HEK293 (cell line): Measurements from ENCODE around the gene TNIK.

Source experiments
- CTCF ChIA-PET: fragments of 350-600 bp; formaldehyde crosslinking; extraction: SDS; loops from one replicate; lab custom pipeline; 2021; ENCODE audit warnings: antibody characterized with exemption; lab: Yijun Ruan, JAX
- POLR2A ChIA-PET: fragments of 300-600 bp; formaldehyde crosslinking; extraction: SDS; loops from one replicate; lab custom pipeline; 2020; ENCODE audit warnings: antibody characterized with exemption, inconsistent platforms; lab: Yijun Ruan, JAX
- H3K27ac ChIP-seq: fragments of 200-500 bp; sonication (Bioruptor generic); 2 replicates; pipeline ENCODE4 v1.5.1; 2014; ENCODE audit warnings: low read depth, low read length, control low read depth, inconsistent platforms; ENCODE audit errors: extremely low read depth
- H3K36me3 ChIP-seq, 2 experiments: fragments of 200-500 bp in 1 of 2; sonication (Bioruptor generic) in 1 of 2; 1 replicate in 1 of 2; 2 replicates in 1 of 2; pipeline ENCODE4 v1.5.1; 2014 to 2017; ENCODE audit warnings: inconsistent platforms in 2 of 2, low read length in 2 of 2; ENCODE audit not compliant: control insufficient read depth in 2 of 2, insufficient read depth in 1 of 2
- H3K4me1 ChIP-seq: fragments of 200-500 bp; sonication (Bioruptor generic); 2 replicates; pipeline ENCODE4 v1.5.1; 2014; ENCODE audit warnings: mild to moderate bottlenecking, low read length, inconsistent platforms; ENCODE audit not compliant: control insufficient read depth, insufficient read depth
- H3K4me3 ChIP-seq: 2 replicates; pipeline ENCODE4 v1.5.1; 2011; ENCODE audit warnings: low read depth, mild to moderate bottlenecking, control low read depth, low read length, moderate library complexity
- H3K9me3 ChIP-seq: fragments of 200-500 bp; sonication (Bioruptor generic); 2 replicates; pipeline ENCODE4 v1.5.1; 2014; ENCODE audit warnings: low read depth, low read length, inconsistent platforms; ENCODE audit not compliant: control insufficient read depth, insufficient read depth
- BCL11A ChIP-seq: fragments of 450-650 bp; formaldehyde crosslinking; IDR thresholded peaks from 2 replicates; pipeline ENCODE4 v1.5.1; 2016; ENCODE audit warnings: low read depth, missing biosample characterization, missing genetic modification characterization
- GLIS1 ChIP-seq: fragments of 450-650 bp; formaldehyde crosslinking; IDR thresholded peaks from 2 replicates; pipeline ENCODE4 v1.5.1; 2016; ENCODE audit warnings: missing biosample characterization, missing genetic modification characterization
- HOXA7 ChIP-seq: sonication (generic); formaldehyde crosslinking; IDR thresholded peaks from 2 replicates; pipeline ENCODE4 v1.8.1; 2022; ENCODE audit warnings: missing genetic modification reagents, borderline replicate concordance
- KLF7 ChIP-seq: fragments of 450-650 bp; formaldehyde crosslinking; IDR thresholded peaks from 2 replicates; pipeline ENCODE4 v1.5.1; 2016; ENCODE audit warnings: missing biosample characterization, missing genetic modification characterization, borderline replicate concordance
- KLF9 ChIP-seq: fragments of 450-650 bp; formaldehyde crosslinking; IDR thresholded peaks from 2 replicates; pipeline ENCODE4 v1.5.1; 2016; ENCODE audit warnings: missing biosample characterization, missing genetic modification characterization, low read depth
- MZF1 ChIP-seq: fragments of 450-650 bp; formaldehyde crosslinking; IDR thresholded peaks from 2 replicates; pipeline ENCODE4 v1.5.1; 2017; ENCODE audit warnings: missing biosample characterization, missing genetic modification characterization, borderline replicate concordance
- OSR2 ChIP-seq: fragments of 450-650 bp; formaldehyde crosslinking; IDR thresholded peaks from 2 replicates; pipeline ENCODE4 v1.5.1; 2016; ENCODE audit warnings: missing biosample characterization, missing genetic modification characterization
- PRDM1 ChIP-seq: fragments of 450-650 bp; formaldehyde crosslinking; IDR thresholded peaks from 2 replicates; pipeline ENCODE4; 2016; ENCODE audit warnings: missing biosample characterization, missing genetic modification characterization
- SP3 ChIP-seq: fragments of 450-650 bp; formaldehyde crosslinking; IDR thresholded peaks from 2 replicates; pipeline ENCODE4 v1.5.1; 2016; ENCODE audit warnings: missing biosample characterization, missing genetic modification characterization
- TRIM28 ChIP-seq: IDR thresholded peaks from 2 replicates; pipeline ENCODE4 v1.6.1; 2011; ENCODE audit warnings: low read length, control low read depth, borderline replicate concordance
- ZBTB20 ChIP-seq: fragments of 450-650 bp; formaldehyde crosslinking; IDR thresholded peaks from 2 replicates; pipeline ENCODE4 v1.5.1; 2016; ENCODE audit warnings: missing biosample characterization, missing genetic modification characterization
- ZFHX2 ChIP-seq: fragments of 450-650 bp; formaldehyde crosslinking; conservative IDR thresholded peaks from 2 replicates; pipeline ENCODE4 v1.5.1; 2016; ENCODE audit warnings: missing biosample characterization, missing genetic modification characterization
- ZFP41 ChIP-seq: fragments of 450-650 bp; formaldehyde crosslinking; IDR thresholded peaks from 2 replicates; pipeline ENCODE4 v1.5.1; 2016; ENCODE audit warnings: missing biosample characterization, missing genetic modification characterization, borderline replicate concordance
- ZNF121 ChIP-seq: fragments of 450-650 bp; formaldehyde crosslinking; IDR thresholded peaks from 2 replicates; pipeline ENCODE4 v1.5.1; 2016; ENCODE audit warnings: missing biosample characterization, missing genetic modification characterization
- ZNF132 ChIP-seq: fragments of 450-650 bp; formaldehyde crosslinking; IDR thresholded peaks from 2 replicates; pipeline ENCODE4 v1.5.1; 2017; ENCODE audit warnings: missing biosample characterization, missing genetic modification characterization, borderline replicate concordance
- ZNF155 ChIP-seq: fragments of 450-650 bp; formaldehyde crosslinking; IDR thresholded peaks from 2 replicates; pipeline ENCODE4 v1.5.1; 2016; ENCODE audit warnings: missing biosample characterization, missing genetic modification characterization
- ZNF184 ChIP-seq: fragments of 450-650 bp; IDR thresholded peaks from 2 replicates; pipeline ENCODE4 v1.5.1; 2018; ENCODE audit warnings: missing biosample characterization, mild to moderate bottlenecking, missing genetic modification characterization
- ZNF19 ChIP-seq: fragments of 450-650 bp; formaldehyde crosslinking; IDR thresholded peaks from 2 replicates; pipeline ENCODE4; 2016; ENCODE audit warnings: missing biosample characterization, missing genetic modification characterization, low read depth
- ZNF350 ChIP-seq: fragments of 450-650 bp; formaldehyde crosslinking; IDR thresholded peaks from 2 replicates; pipeline ENCODE4 v1.5.0; 2017; ENCODE audit warnings: missing biosample characterization, mild to moderate bottlenecking, missing genetic modification characterization
- ZNF366 ChIP-seq: fragments of 450-650 bp; formaldehyde crosslinking; conservative IDR thresholded peaks from 2 replicates; pipeline ENCODE4 v1.5.1; 2016; ENCODE audit warnings: missing biosample characterization, missing genetic modification characterization
- ZNF423 ChIP-seq: fragments of 450-650 bp; formaldehyde crosslinking; IDR thresholded peaks from 2 replicates; pipeline ENCODE4 v1.5.1; 2016; ENCODE audit warnings: missing biosample characterization, missing genetic modification characterization
- ZNF48 ChIP-seq: fragments of 450-650 bp; formaldehyde crosslinking; IDR thresholded peaks from 2 replicates; pipeline ENCODE4 v1.5.1; 2016; ENCODE audit warnings: missing biosample characterization, missing genetic modification characterization
- ZNF561 ChIP-seq: fragments of 450-650 bp; IDR thresholded peaks from 2 replicates; pipeline ENCODE4 v1.5.1; 2018; ENCODE audit warnings: missing biosample characterization, missing genetic modification characterization, borderline replicate concordance
- ZNF585B ChIP-seq: fragments of 450-650 bp; formaldehyde crosslinking; IDR thresholded peaks from 2 replicates; pipeline ENCODE4 v1.5.1; 2016; ENCODE audit warnings: missing biosample characterization, missing genetic modification characterization
- ZNF670 ChIP-seq: fragments of 450-650 bp; formaldehyde crosslinking; IDR thresholded peaks from 2 replicates; pipeline ENCODE4 v1.5.1; 2016; ENCODE audit warnings: missing biosample characterization, missing genetic modification characterization, low read depth
- ZNF776 ChIP-seq: fragments of 450-650 bp; formaldehyde crosslinking; IDR thresholded peaks from 2 replicates; pipeline ENCODE4 v1.5.0; 2017; ENCODE audit warnings: missing biosample characterization, missing genetic modification characterization, borderline replicate concordance
- ZSCAN23 ChIP-seq: fragments of 450-650 bp; formaldehyde crosslinking; IDR thresholded peaks from 2 replicates; pipeline ENCODE4 v1.5.1; 2016; ENCODE audit warnings: missing biosample characterization, missing genetic modification characterization
- TF ChIP-seq, protein P1 (sequence below): fragments of 450-650 bp; formaldehyde crosslinking; IDR thresholded peaks from 2 replicates; pipeline ENCODE4 v1.5.1; 2016; ENCODE audit warnings: missing biosample characterization, missing genetic modification characterization, low read depth
- TF ChIP-seq, protein P2 (sequence below): fragments of 450-650 bp; formaldehyde crosslinking; IDR thresholded peaks from 2 replicates; pipeline ENCODE4 v1.5.1; 2016; ENCODE audit warnings: missing biosample characterization, missing genetic modification characterization
- TF ChIP-seq, protein P3 (sequence below): fragments of 450-650 bp; formaldehyde crosslinking; IDR thresholded peaks from 2 replicates; pipeline ENCODE4 v1.5.1; 2017; ENCODE audit warnings: missing biosample characterization, missing genetic modification characterization
- TF ChIP-seq, protein P4 (sequence below): fragments of 450-650 bp; formaldehyde crosslinking; IDR thresholded peaks from 2 replicates; pipeline ENCODE4 v1.5.1; 2017; ENCODE audit warnings: missing biosample characterization, missing genetic modification characterization
- TF ChIP-seq, protein P5 (sequence below): fragments of 450-650 bp; formaldehyde crosslinking; IDR thresholded peaks from 2 replicates; pipeline ENCODE4 v1.5.1; 2016; ENCODE audit warnings: missing biosample characterization, missing genetic modification characterization

The TNIK gene

DNA sequence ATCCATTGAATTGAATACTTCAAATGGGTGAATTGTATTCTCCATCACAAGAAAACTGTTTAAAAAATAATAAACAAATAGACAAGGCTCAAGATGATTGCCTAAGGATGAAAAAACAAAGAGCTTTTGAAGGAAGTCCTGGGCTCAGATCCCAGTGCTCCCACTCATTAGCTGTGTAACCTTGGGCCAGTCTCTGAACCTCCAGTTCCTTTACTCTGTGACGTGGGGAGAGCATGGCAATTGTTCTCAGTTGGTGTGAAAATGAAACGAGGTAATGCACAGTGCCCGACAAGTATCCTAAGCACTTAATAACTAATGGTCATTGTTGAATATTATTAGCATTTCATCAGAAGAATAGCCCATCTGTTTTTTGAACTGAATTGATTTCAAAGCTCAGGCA is 40.7 kb downstream of the TNIK start:
- no peaks in the 10 kb centered on the region for H3K4me1 ChIP-seq
- no peak overlapping the region for H3K27ac ChIP-seq
- TF ChIP-seq ZNF48 (no peak), ZBTB20 (tag by site-specific recombination) (no peak), BCL11A (tag by site-specific recombination) (no peak), ZNF350 (tag by site-specific recombination) (no peak), OSR2 (no peak), ZNF19 (tag by site-specific recombination) (no peak), ZNF121 (tag by site-specific recombination) (no peak), ZNF776 (tag by site-specific recombination) (no peak), PRDM1 (tag by site-specific recombination) (no peak), KLF9 (tag by site-specific recombination) (no peak), ZNF366 (tag by site-specific recombination) (no peak), ZFP41 (tag by site-specific recombination) (no peak)
- no peaks in the 10 kb centered on the region for H3K9me3 ChIP-seq
- ChIA-PET CTCF (no interaction called here), POLR2A (no interaction called here)
- no peak overlapping the region for H3K4me3 ChIP-seq
- H3K36me3 ChIP-seq = no peaks in the 10 kb centered on the region

DNA sequence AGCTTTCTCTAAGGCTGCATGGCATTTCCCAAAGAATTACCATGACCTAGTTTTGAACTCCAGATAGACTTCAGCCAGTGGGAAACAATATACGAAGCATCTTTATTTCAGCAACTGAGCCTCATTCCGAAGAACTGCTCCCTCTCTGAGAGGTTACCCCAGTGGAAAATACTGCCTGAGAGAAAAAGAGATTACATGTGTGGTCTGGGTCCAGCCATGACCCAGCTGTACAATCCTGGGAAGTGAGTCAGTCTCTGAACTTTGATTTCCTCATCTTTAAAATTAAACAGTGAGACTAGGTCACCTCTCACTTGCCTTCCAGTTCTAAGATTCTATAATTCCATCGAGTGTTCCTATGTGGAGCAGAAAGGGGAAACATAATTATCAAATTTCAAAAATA is 42.4 kb downstream of the TNIK start:
- TF ChIP-seq ZFHX2 (tag by site-specific recombination) (no peak), TRIM28 (no peak), ZNF155 (tag by site-specific recombination) (no peak), ZSCAN23 (no peak), ZNF585B (tag by site-specific recombination) (no peak), SP3 (tag by site-specific recombination) (no peak), KLF7 (tag by site-specific recombination) (no peak), GLIS1 (tag by site-specific recombination) (no peak), ZNF561 (tag by site-specific recombination) (no peak), ZNF670 (tag by site-specific recombination) (no peak), ZNF132 (tag by site-specific recombination) (no peak), ZNF184 (tag by site-specific recombination) (no peak), MZF1 (tag by site-specific recombination) (no peak), ZNF423 (tag by site-specific recombination) (no peak), HOXA7 (CRISPR knock-in tag) (no peak)
- TF ChIP-seq, protein P1, sequence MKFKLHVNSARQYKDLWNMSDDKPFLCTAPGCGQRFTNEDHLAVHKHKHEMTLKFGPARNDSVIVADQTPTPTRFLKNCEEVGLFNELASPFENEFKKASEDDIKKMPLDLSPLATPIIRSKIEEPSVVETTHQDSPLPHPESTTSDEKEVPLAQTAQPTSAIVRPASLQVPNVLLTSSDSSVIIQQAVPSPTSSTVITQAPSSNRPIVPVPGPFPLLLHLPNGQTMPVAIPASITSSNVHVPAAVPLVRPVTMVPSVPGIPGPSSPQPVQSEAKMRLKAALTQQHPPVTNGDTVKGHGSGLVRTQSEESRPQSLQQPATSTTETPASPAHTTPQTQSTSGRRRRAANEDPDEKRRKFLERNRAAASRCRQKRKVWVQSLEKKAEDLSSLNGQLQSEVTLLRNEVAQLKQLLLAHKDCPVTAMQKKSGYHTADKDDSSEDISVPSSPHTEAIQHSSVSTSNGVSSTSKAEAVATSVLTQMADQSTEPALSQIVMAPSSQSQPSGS = no peak
- TF ChIP-seq, protein P2, sequence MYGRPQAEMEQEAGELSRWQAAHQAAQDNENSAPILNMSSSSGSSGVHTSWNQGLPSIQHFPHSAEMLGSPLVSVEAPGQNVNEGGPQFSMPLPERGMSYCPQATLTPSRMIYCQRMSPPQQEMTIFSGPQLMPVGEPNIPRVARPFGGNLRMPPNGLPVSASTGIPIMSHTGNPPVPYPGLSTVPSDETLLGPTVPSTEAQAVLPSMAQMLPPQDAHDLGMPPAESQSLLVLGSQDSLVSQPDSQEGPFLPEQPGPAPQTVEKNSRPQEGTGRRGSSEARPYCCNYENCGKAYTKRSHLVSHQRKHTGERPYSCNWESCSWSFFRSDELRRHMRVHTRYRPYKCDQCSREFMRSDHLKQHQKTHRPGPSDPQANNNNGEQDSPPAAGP (tag by site-specific recombination) = no peak
- TF ChIP-seq, protein P3, sequence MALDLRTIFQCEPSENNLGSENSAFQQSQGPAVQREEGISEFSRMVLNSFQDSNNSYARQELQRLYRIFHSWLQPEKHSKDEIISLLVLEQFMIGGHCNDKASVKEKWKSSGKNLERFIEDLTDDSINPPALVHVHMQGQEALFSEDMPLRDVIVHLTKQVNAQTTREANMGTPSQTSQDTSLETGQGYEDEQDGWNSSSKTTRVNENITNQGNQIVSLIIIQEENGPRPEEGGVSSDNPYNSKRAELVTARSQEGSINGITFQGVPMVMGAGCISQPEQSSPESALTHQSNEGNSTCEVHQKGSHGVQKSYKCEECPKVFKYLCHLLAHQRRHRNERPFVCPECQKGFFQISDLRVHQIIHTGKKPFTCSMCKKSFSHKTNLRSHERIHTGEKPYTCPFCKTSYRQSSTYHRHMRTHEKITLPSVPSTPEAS (tag by site-specific recombination) = no peak
- TF ChIP-seq, protein P4, sequence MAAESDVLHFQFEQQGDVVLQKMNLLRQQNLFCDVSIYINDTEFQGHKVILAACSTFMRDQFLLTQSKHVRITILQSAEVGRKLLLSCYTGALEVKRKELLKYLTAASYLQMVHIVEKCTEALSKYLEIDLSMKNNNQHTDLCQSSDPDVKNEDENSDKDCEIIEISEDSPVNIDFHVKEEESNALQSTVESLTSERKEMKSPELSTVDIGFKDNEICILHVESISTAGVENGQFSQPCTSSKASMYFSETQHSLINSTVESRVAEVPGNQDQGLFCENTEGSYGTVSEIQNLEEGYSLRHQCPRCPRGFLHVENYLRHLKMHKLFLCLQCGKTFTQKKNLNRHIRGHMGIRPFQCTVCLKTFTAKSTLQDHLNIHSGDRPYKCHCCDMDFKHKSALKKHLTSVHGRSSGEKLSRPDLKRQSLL (tag by site-specific recombination) = no peak
- TF ChIP-seq, protein P5, sequence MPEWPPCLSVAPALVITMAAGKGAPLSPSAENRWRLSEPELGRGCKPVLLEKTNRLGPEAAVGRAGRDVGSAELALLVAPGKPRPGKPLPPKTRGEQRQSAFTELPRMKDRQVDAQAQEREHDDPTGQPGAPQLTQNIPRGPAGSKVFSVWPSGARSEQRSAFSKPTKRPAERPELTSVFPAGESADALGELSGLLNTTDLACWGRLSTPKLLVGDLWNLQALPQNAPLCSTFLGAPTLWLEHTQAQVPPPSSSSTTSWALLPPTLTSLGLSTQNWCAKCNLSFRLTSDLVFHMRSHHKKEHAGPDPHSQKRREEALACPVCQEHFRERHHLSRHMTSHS (tag by site-specific recombination) = no peak
- CTCF ChIA-PET = no interaction called here
- no peaks in the 10 kb centered on the region for H3K4me1 ChIP-seq
- POLR2A ChIA-PET = no interaction called here
- no peak overlapping the region for H3K27ac ChIP-seq
- H3K9me3 ChIP-seq = no peaks in the 10 kb centered on the region
- H3K4me3 ChIP-seq = no peak overlapping the region
- no peaks in the 10 kb centered on the region for H3K36me3 ChIP-seq
